Mucosa of rectum (tissue), 2 donors: Measurements from ENCODE around the gene CCDC63.
"Not testable (repeated sequence)": the region's sequence is repeated elsewhere in the genome, so short reads cannot be mapped to it uniquely, and the experiment has no call there.

ENCODE experiments used
- H3K27ac ChIP-seq, 2 donors: one replicate each; pipeline ENCODE4 v1.7.0; 2013; ENCODE audit warnings: inconsistent platforms in 2 of 2, low read depth in 2 of 2, low read length in 2 of 2
- H3K27me3 ChIP-seq, 2 donors: one replicate each; pipeline ENCODE4 v1.7.0; 2013; ENCODE audit warnings: low read length in 2 of 2; ENCODE audit not compliant: control insufficient read depth in 2 of 2, insufficient read depth in 2 of 2
- H3K36me3 ChIP-seq, 2 donors: one replicate each; pipeline ENCODE4 v1.7.0; 2013; ENCODE audit warnings: low read length in 2 of 2; ENCODE audit not compliant: control insufficient read depth in 2 of 2, insufficient read depth in 2 of 2
- H3K4me1 ChIP-seq, 2 donors: one replicate each; pipeline ENCODE4 v1.7.0; 2013; ENCODE audit warnings: low read length in 2 of 2, mild to moderate bottlenecking in 1 of 2; ENCODE audit not compliant: control insufficient read depth in 2 of 2, insufficient read depth in 2 of 2
- H3K4me3 ChIP-seq, 2 donors: one replicate each; pipeline ENCODE4 v1.7.0; 2013; ENCODE audit warnings: low read length in 2 of 2
- H3K9ac ChIP-seq, 2 donors: one replicate each; pipeline ENCODE4 v1.7.0; 2013; ENCODE audit warnings: low read length in 2 of 2, low read depth in 1 of 2, mild to moderate bottlenecking in 1 of 2
- H3K9me3 ChIP-seq, 2 donors: one replicate each; pipeline ENCODE4 v1.7.0; 2013; ENCODE audit warnings: low read length in 2 of 2; ENCODE audit not compliant: control insufficient read depth in 2 of 2
- donor health status: healthy.
- donor health status: Normal muscosa, but diverticular disease.

CCDC63 gene

DNA sequence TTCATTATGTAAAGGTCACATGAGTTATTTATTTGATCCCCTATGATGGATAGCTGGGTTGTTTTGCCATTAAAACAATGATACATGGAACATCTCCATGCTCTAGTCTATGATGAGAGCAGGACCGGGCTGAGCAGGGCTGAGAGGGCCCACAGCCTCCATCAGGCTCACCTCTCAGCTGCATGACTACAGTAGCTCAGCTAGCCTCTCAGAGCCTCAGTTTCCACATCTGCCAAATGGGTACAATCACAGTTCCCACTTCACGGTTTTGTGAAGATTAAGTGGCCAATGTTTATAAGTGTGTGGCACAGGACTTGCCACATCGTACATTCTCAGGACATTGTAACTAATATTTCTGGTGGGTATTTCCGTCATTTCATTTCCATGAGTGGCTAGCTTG, 93.5 kb downstream of the CCDC63 start:
- Histone ChIP-seq H3K9me3 (no peaks in the 10 kb centered on the region), H3K36me3 (no peaks in the 10 kb centered on the region), H3K27ac (no peak overlapping the region), H3K27me3 (peaks cover 3 to 5% of the 10 kb centered on the region in 2 donors), H3K4me1 (peaks cover 0 to 3% of the 10 kb centered on the region in 2 donors), H3K9ac (no peak overlapping the region), H3K4me3 (no peak overlapping the region)

DNA sequence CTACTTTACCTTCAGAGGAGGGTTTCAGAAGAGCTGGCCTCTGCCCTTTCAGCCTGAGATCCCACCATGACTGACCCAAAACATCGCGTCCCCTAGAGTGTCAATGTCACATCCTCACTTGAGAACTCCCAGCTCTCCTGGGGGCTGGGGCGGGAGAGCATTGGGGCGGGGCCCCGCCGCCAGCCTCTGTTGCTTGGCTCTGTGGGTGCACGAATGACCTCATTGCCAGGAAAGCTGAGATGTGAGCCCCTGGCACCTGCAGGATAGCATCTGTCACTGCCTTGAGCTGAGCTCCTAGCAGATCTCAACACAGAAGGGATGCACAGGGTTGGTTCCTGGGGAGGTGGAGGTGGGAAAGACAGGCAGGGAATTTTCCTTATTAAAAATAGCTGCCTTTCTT, 94.1 kb downstream of the CCDC63 start:
- H3K27ac ChIP-seq, result no peak overlapping the region
- H3K9me3 ChIP-seq, result no peaks in the 10 kb centered on the region
- no peak overlapping the region for H3K9ac ChIP-seq
- H3K4me1 ChIP-seq, result peaks cover 0 to 3% of the 10 kb centered on the region in 2 donors
- no peak overlapping the region for H3K4me3 ChIP-seq
- H3K27me3 ChIP-seq, result peaks cover 3 to 5% of the 10 kb centered on the region in 2 donors
- no peaks in the 10 kb centered on the region for H3K36me3 ChIP-seq

DNA sequence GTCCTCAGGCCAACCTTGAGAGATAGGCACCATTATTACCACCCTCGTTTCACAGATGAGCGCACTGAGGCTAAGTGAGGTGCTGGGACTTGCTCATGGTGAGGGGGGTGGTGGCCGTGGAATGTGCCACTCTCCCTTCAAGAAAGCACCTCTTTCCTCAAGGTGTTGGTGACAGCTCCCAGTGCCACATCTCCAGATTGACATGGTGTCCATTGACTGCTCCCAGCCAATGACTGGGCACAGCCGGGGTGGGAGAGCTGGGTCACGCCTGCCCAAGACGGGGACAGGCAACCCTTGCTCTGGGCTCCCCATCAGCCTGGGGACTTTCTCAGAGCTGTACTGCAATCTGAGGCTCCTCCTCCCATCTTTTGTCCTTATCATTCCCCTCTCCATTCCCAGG, 94.6 kb downstream of the CCDC63 start:
- no peak overlapping the region for H3K9ac ChIP-seq
- no peak overlapping the region for H3K4me3 ChIP-seq
- no peaks in the 10 kb centered on the region for H3K36me3 ChIP-seq

DNA sequence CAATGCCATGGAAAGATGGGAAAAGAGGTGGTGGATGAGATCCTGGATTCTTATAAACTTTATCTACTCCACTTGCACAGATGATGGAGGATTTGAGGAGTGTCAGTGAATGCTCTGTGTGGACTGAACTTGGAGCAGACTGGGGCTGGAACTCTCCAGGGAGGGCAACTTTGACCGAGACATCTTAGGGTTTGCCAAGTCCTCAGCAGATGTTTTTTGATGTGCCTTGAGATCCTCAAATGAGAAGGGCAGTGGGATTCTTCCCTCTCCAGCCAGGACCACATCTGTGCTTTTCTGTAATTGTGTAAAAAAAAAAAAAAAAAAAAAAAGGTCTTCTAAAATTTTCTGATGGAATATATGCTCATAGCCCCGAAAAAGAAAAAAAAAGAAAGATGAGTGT, 96.6 kb downstream of the CCDC63 start:
- Histone ChIP-seq H3K36me3 (no peaks in the 10 kb centered on the region), H3K27ac (no peak overlapping the region), H3K9me3 (peaks cover 0 to 3% of the 10 kb centered on the region in 2 donors)

More for the DNA sequence above, 94.6 kb downstream of the CCDC63 start:
- Histone ChIP-seq H3K27me3 (peaks cover under 1 to 5% of the 10 kb centered on the region in 2 donors), H3K4me1 (peaks cover 0 to 3% of the 10 kb centered on the region in 2 donors), H3K27ac (no peak overlapping the region), H3K9me3 (no peaks in the 10 kb centered on the region)

DNA sequence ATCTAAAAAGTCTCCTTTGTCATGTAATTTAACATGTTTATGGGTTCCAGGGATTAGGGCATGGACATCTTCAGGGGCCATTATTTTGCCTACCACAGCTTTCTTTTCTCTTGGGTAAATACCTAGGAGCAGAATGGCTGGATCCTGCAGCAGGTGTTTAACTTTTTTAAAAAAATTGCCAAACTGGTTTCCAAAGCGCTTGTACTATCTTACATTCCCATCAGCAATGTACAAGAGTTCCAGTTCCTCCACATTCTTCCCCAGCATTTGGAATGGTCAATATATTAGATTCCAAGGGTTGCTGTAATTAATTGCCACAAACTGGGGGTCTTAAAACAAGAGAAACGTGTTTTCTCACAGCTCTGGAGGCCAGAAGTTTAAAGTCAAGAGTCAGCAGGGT, 101.3 kb downstream of the CCDC63 start:
- Histone ChIP-seq H3K27ac (no peak overlapping the region), H3K9ac (no peak overlapping the region), H3K4me3 (no peak overlapping the region), H3K27me3 (no peaks in the 10 kb centered on the region), H3K9me3 (peaks cover 0 to 3% of the 10 kb centered on the region in 2 donors), H3K36me3 (no peaks in the 10 kb centered on the region), H3K4me1 (no peaks in the 10 kb centered on the region)

More for the DNA sequence above, 96.6 kb downstream of the CCDC63 start:
- no peak overlapping the region for H3K4me3 ChIP-seq
- H3K9ac ChIP-seq, result no peak overlapping the region
- no peaks in the 10 kb centered on the region for H3K4me1 ChIP-seq
- H3K27me3 ChIP-seq, result peaks cover 0 to 2% of the 10 kb centered on the region in 2 donors

DNA sequence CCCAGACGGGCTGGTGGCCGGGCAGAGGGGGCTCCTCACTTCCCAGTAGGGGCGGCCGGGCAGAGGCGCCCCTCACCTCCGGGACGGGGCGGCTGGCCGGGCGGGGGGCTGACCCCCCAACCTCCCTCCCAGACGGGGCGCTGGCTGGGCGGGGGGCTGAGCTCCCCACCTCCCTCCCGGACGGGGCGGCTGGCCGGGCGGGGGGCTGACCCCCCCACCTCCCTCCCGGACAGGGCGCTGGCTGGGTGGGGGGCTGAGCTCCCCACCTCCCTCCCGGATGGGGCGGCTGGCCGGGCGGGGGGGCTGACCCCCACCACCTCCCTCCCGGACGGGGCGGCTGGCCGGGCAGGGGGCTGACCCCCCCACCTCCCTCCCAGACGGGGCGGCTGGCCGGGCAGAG, 103.7 kb downstream of the CCDC63 start:
- not testable (repeated sequence) for H3K9me3 ChIP-seq, H3K36me3 ChIP-seq, H3K9ac ChIP-seq, H3K4me1 ChIP-seq, H3K27ac ChIP-seq, H3K27me3 ChIP-seq, H3K4me3 ChIP-seq

DNA sequence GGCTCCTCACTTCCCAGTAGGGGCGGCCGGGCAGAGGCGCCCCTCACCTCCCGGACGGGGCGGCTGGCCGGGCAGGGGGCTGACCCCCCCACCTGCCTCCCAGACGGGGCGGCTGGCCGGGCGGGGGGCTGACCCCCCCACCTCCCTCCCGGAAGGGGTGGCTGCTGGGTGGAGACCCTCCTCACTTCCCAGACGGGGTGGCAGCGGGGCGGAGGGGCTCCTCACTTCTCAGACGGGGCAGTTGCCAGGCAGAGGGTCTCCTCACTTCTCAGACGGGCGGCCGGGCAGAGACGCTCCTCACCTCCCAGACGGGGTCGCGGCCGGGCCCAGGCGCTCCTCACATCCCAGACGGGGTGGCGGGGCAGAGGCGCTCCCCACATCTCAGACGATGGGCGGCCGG, 104.1 kb downstream of the CCDC63 start:
- not testable (repeated sequence) for H3K9me3 ChIP-seq, H3K27ac ChIP-seq, H3K9ac ChIP-seq, H3K4me3 ChIP-seq, H3K4me1 ChIP-seq, H3K36me3 ChIP-seq, H3K27me3 ChIP-seq
